Measurements from ENCODE around the gene M1AP. TPM values are rescaled to one million over a fixed set of nuclear protein-coding genes. Genes with fewer than 3 reads are reported as not detected.

Gene M1AP
- not detected in 2 replicates for total RNA-seq (2014; rRNA removed; shearing (Covaris generic); ENCODE audit: low replicate concordance)

- no peak for DNase-seq (ENCODE audit: low read depth)
- in situ Hi-C loops (cut with HindIII; ENCODE audit: low pct_unique_long_range_greater_than_20kb, low sequenced_read_pairs) = no loop called here
These were observed at the start of gene M1AP for GRCh38 chr2:74648009-74648443. Gene M1AP, minus strand, starts transcription at chr2:74648330. Its CDS starts 8,055 bp downstream, at chr2:74640275.

GRCh38 chr2:74696829-74697228 lies 48.7 kb upstream of the M1AP start:
- no peak for DNase-seq (ENCODE audit: low read depth)
- in situ Hi-C loops (cut with HindIII; ENCODE audit: low pct_unique_long_range_greater_than_20kb, low sequenced_read_pairs) = no loop called here

- in situ Hi-C loops (cut with HindIII; ENCODE audit: low pct_unique_long_range_greater_than_20kb, low sequenced_read_pairs) = no loop called here
- DNase-seq (ENCODE audit: low read depth) = no peak
These were observed 47.5 kb upstream of the M1AP start for GRCh38 chr2:74695663-74696062.

- in situ Hi-C loops (cut with HindIII; ENCODE audit: low pct_unique_long_range_greater_than_20kb, low sequenced_read_pairs) = no loop called here
- no peak for DNase-seq (ENCODE audit: low read depth)
These were observed 46.2 kb upstream of the M1AP start for GRCh38 chr2:74694281-74694680.

GRCh38 chr2:74693668-74694067 lies 45.5 kb upstream of the M1AP start:
- DNase-seq (ENCODE audit: low read depth) = no peak
- in situ Hi-C loops (cut with HindIII; ENCODE audit: low pct_unique_long_range_greater_than_20kb, low sequenced_read_pairs) = no loop called here

- no peak for DNase-seq (ENCODE audit: low read depth)
- in situ Hi-C loops (cut with HindIII; ENCODE audit: low pct_unique_long_range_greater_than_20kb, low sequenced_read_pairs) = no loop called here
These were observed 45.1 kb upstream of the M1AP start for GRCh38 chr2:74693213-74693612.

- no peak for DNase-seq (ENCODE audit: low read depth)
- in situ Hi-C loops (cut with HindIII; ENCODE audit: low pct_unique_long_range_greater_than_20kb, low sequenced_read_pairs) = no loop called here
These were observed 43.8 kb upstream of the M1AP start for GRCh38 chr2:74691929-74692328.

- peak; percentile 40 for DNase-seq (ENCODE audit: low read depth)
- in situ Hi-C loops (cut with HindIII; ENCODE audit: low pct_unique_long_range_greater_than_20kb, low sequenced_read_pairs) = no loop called here
These were observed 42.4 kb upstream of the M1AP start for GRCh38 chr2:74690571-74690970.

GRCh38 chr2:74689671-74690070 lies 41.5 kb upstream of the M1AP start:
- in situ Hi-C loops (cut with HindIII; ENCODE audit: low pct_unique_long_range_greater_than_20kb, low sequenced_read_pairs) = no loop called here
- no peak for DNase-seq (ENCODE audit: low read depth)

GRCh38 chr2:74688881-74689280 lies 40.8 kb upstream of the M1AP start:
- in situ Hi-C loops (cut with HindIII; ENCODE audit: low pct_unique_long_range_greater_than_20kb, low sequenced_read_pairs) = no loop called here
- DNase-seq (ENCODE audit: low read depth) = no peak

- in situ Hi-C loops (cut with HindIII; ENCODE audit: low pct_unique_long_range_greater_than_20kb, low sequenced_read_pairs) = no loop called here
- no peak for DNase-seq (ENCODE audit: low read depth)
These were observed 37.3 kb upstream of the M1AP start for GRCh38 chr2:74685408-74685807.

- no peak for DNase-seq (ENCODE audit: low read depth)
- in situ Hi-C loops (cut with HindIII; ENCODE audit: low pct_unique_long_range_greater_than_20kb, low sequenced_read_pairs) = no loop called here
These were observed 34.4 kb upstream of the M1AP start for GRCh38 chr2:74682501-74682900.

GRCh38 chr2:74679615-74680014 lies 31.5 kb upstream of the M1AP start:
- in situ Hi-C loops (cut with HindIII; ENCODE audit: low pct_unique_long_range_greater_than_20kb, low sequenced_read_pairs) = no loop called here
- DNase-seq (ENCODE audit: low read depth) = no peak

GRCh38 chr2:74676331-74676730 lies 28.2 kb upstream of the M1AP start:
- DNase-seq (ENCODE audit: low read depth) = no peak
- in situ Hi-C loops (cut with HindIII; ENCODE audit: low pct_unique_long_range_greater_than_20kb, low sequenced_read_pairs) = no loop called here

- in situ Hi-C loops (cut with HindIII; ENCODE audit: low pct_unique_long_range_greater_than_20kb, low sequenced_read_pairs) = no loop called here
- no peak for DNase-seq (ENCODE audit: low read depth)
These were observed 27.0 kb upstream of the M1AP start for GRCh38 chr2:74675090-74675489.

- in situ Hi-C loops (cut with HindIII; ENCODE audit: low pct_unique_long_range_greater_than_20kb, low sequenced_read_pairs) = no loop called here
- no peak for DNase-seq (ENCODE audit: low read depth)
These were observed 25.8 kb upstream of the M1AP start for GRCh38 chr2:74673826-74674528.

GRCh38 chr2:74671479-74671878 lies 23.3 kb upstream of the M1AP start:
- DNase-seq (ENCODE audit: low read depth) = no peak
- in situ Hi-C loops (cut with HindIII; ENCODE audit: low pct_unique_long_range_greater_than_20kb, low sequenced_read_pairs) = no loop called here

GRCh38 chr2:74670263-74670662 lies 22.1 kb upstream of the M1AP start:
- DNase-seq (ENCODE audit: low read depth) = no peak
- in situ Hi-C loops (cut with HindIII; ENCODE audit: low pct_unique_long_range_greater_than_20kb, low sequenced_read_pairs) = no loop called here

GRCh38 chr2:74668087-74668486 lies 20.0 kb upstream of the M1AP start:
- no peak for DNase-seq (ENCODE audit: low read depth)
- in situ Hi-C loops (cut with HindIII; ENCODE audit: low pct_unique_long_range_greater_than_20kb, low sequenced_read_pairs) = no loop called here

- no peak for DNase-seq (ENCODE audit: low read depth)
- in situ Hi-C loops (cut with HindIII; ENCODE audit: low pct_unique_long_range_greater_than_20kb, low sequenced_read_pairs) = no loop called here
These were observed 11.3 kb upstream of the M1AP start for GRCh38 chr2:74659462-74659861.
